Fibroblast of peridontal ligament (primary cell): ENCODE results near the gene DDX4.

Source experiments
- DNase-seq: peaks from one replicate; pipeline ENCODE4 v3.0.0-alpha.2; 2010; ENCODE audit errors: extremely low read depth

The DDX4 gene

GRCh38 chr5:55821731-55822512 is 84.1 kb downstream of the DDX4 start:
- DNase-seq, result no peak

GRCh38 chr5:55823151-55823796 is 85.4 kb downstream of the DDX4 start:
- DNase-seq, result no peak

- DNase-seq, result no peak
These were observed 92.1 kb downstream of the DDX4 start for GRCh38 chr5:55829956-55830355.

- DNase-seq, result no peak
These were observed 94.6 kb downstream of the DDX4 start for GRCh38 chr5:55832446-55832845.

GRCh38 chr5:55836191-55836590 is 98.3 kb downstream of the DDX4 start:
- DNase-seq, result no peak

- no peak for DNase-seq
These were observed 104.1 kb downstream of the DDX4 start for GRCh38 chr5:55841976-55842375.

- DNase-seq, result no peak
These were observed 110.0 kb downstream of the DDX4 start for GRCh38 chr5:55847837-55848236.

GRCh38 chr5:55848783-55849182 is 110.9 kb downstream of the DDX4 start:
- no peak for DNase-seq

GRCh38 chr5:55850839-55851674 is 113.2 kb downstream of the DDX4 start, which contains the start of gene IL31RA:
TSS of gene IL31RA (plus strand) at chr5:55851357. CDS start at chr5:55851571, 214 bp downstream.
- DNase-seq, result peak; percentile 83

GRCh38 chr5:55851675-55851979 is 113.8 kb downstream of the DDX4 start:
- peak; percentile 13 for DNase-seq

GRCh38 chr5:55852503-55852902 is 114.6 kb downstream of the DDX4 start:
- peak; percentile 46 for DNase-seq

GRCh38 chr5:55853041-55853670 is 115.3 kb downstream of the DDX4 start:
- DNase-seq, result no peak

GRCh38 chr5:55853818-55854217 is 116.0 kb downstream of the DDX4 start:
- DNase-seq, result peak; percentile 78

GRCh38 chr5:55855509-55855908 is 117.6 kb downstream of the DDX4 start:
- DNase-seq, result peak; percentile 18

- DNase-seq, result no peak
These were observed 118.8 kb downstream of the DDX4 start for GRCh38 chr5:55856516-55857246.

GRCh38 chr5:55857247-55857640 is 119.4 kb downstream of the DDX4 start:
- DNase-seq, result no peak

GRCh38 chr5:55858104-55858503 is 120.2 kb downstream of the DDX4 start:
- no peak for DNase-seq

GRCh38 chr5:55860288-55860687 is 122.4 kb downstream of the DDX4 start:
- DNase-seq, result no peak

- DNase-seq, result no peak
These were observed 122.8 kb downstream of the DDX4 start for GRCh38 chr5:55860709-55861108.

GRCh38 chr5:55864606-55865541 is 127.0 kb downstream of the DDX4 start:
- DNase-seq, result no peak
